ENCODE data around the gene TMTC1. TPM values are rescaled to one million over a fixed set of nuclear protein-coding genes. Genes with fewer than 3 reads are reported as not detected.

The TMTC1 gene
- total and polyA plus RNA-seq, 2 donors: 5.4 to 9.3 TPM

DNA sequence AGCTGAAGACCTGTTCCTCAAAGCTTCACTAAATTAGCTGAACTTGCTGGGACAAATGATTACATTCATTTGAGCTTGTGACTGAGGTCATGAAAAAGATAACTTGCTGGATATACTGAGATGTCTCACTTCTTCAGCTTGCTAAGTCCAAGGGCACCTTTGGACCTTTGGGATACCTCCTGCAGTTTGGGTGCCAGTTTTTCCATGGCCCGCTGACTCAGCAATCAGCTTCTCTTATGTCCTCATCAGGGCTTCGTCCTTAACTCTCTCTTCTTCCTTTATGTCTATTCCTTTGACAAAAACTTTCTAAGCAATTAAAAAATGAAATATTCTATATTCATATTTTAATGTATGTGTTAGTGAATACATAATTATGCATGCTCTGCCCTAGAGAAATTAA lies 331.9 kb downstream of the TMTC1 start:
- 94% methylated on average over 2 of the region's 2 CpGs for WGBS
- Histone ChIP-seq H3K4me3 (ENCODE audit: low read length in 2 of 2) (no peak overlapping the region), H3K9me3 (ENCODE audit: control insufficient read depth in 2 of 2, insufficient read depth in 1 of 2, low read length in 1 of 2) (no peaks in the 10 kb centered on the region), H3K27ac (ENCODE audit: low read depth in 1 of 2, low read length in 1 of 2) (no peak overlapping the region), H3K4me1 (ENCODE audit: control insufficient read depth in 2 of 2, insufficient read depth in 2 of 2, low read length in 2 of 2) (no peaks in the 10 kb centered on the region), H3K27me3 (ENCODE audit: control insufficient read depth in 2 of 2, insufficient read depth in 1 of 2, low read length in 1 of 2) (no peaks in the 10 kb centered on the region), H3K36me3 (ENCODE audit: control insufficient read depth in 2 of 2, insufficient read depth in 2 of 2, low read length in 1 of 2) (no peaks in the 10 kb centered on the region)
- DNase-seq (ENCODE audit: low read depth in 6 of 9, low spot score in 9 of 9): no peak
